Measurements from ENCODE around the gene TDRD7. TPM values are rescaled to one million over a fixed set of nuclear protein-coding genes. Genes with fewer than 3 reads are reported as not detected.
A peak's percentile ranks its signal among the peaks of the same experiment; 100 is the strongest.

Gene TDRD7
- total and polyA plus RNA-seq, 9 of the 15 experiments (the other 6 are each of a cell fraction or from before 2014, with no cell fraction given), result 2.2 to 7.7 (median 5.2) TPM

DNA sequence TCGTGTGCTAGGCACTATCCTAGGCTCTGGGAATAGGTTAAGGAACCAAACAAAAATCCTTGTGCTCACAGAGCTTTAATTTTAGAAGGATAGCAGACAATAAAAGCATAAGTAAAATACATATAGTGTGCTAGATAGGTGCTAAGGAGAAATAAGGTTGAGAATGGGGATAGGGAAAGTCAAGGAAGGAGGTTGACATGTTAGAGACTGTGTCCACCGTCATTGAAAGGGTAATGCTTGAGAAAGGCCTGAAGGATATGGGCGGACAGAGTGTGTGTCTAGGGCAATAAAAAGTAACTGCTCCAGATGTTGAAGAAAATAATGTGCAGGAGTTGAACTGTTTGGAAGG lies 482 bp upstream of the TDRD7 start:
- Histone ChIP-seq H3K4me2 (ENCODE audit: insufficient read depth, low read length) (peak overlapping the region; percentile 92), H3K79me2 (ENCODE audit: control insufficient read depth, insufficient read depth, low read length) (no peaks in the 10 kb centered on the region), H2AFZ (ENCODE audit: low read depth, low read length) (peak overlapping the region; percentile 96), H3K36me3 (ENCODE audit: control insufficient read depth, insufficient read depth, low read length) (no peaks in the 10 kb centered on the region), H3K27me3 (ENCODE audit: control insufficient read depth in 2 of 2, insufficient read depth in 2 of 2, low read length in 2 of 2) (no peaks in the 10 kb centered on the region; a peak in 1 of 5 replicates), H3K4me3 (peak overlapping the region; percentile 82), H3K27ac (ENCODE audit: extremely low read depth, low read depth, low read length) (peak overlapping the region; percentile 20; the same call in 2 of the 3 replicates), H3K4me1 (replicated peaks in 1 of 2; ENCODE audit: control insufficient read depth in 2 of 2, insufficient read depth in 2 of 2, low read length in 2 of 2) (peaks cover 9 to 12% of the 10 kb centered on the region in 2 experiments; a peak in 3 of 5 replicates), H3K9ac (ENCODE audit: insufficient read depth in 1 of 2, low read depth in 2 of 2, low read length in 2 of 2) (peak overlapping the region; percentile 55 to 66; a peak in 3 of 4 replicates), H3K9me3 (replicated peaks; ENCODE audit: control insufficient read depth, insufficient read depth, low read depth, low read length) (no peaks in the 10 kb centered on the region), H4K20me1 (replicated peaks; ENCODE audit: control insufficient read depth, insufficient read depth, low read length) (no peaks in the 10 kb centered on the region), H3K9me1 (ENCODE audit: control insufficient read depth, insufficient read depth, low read length) (no peaks in the 10 kb centered on the region)
- DNase-seq (ENCODE audit: extremely low read depth in 1 of 4, low spot score in 3 of 4) (no peak), FAIRE-seq (no peak), ATAC-seq (no peak)
- 4% methylated on average over 3 of the region's 3 CpGs for WGBS (ENCODE audit: insufficient coverage, low coverage, missing lambda C conversion rate)
- ChIA-PET POLR2A (no interaction called here), CTCF (ENCODE audit: low intra/inter-chr PET ratio) (interaction anchor here (0.6 to 2.6 kb wide), 5 partner anchors 12 to 641 kb away, joined by 3 to 19 read pairs (median 4); no protein-coding TSS in a partner anchor)
- intact Hi-C loops (cut with micrococcal nuclease) (no loop called here), in situ Hi-C loops (cut with MboI) (loop anchor here (10.0 kb wide), 1 partner anchor 557 kb away; the partner anchor contains the start of gene ZNF782)
- no TSS peak for BruUV-seq (replicated peaks)
- TF ChIP-seq, protein P1, sequence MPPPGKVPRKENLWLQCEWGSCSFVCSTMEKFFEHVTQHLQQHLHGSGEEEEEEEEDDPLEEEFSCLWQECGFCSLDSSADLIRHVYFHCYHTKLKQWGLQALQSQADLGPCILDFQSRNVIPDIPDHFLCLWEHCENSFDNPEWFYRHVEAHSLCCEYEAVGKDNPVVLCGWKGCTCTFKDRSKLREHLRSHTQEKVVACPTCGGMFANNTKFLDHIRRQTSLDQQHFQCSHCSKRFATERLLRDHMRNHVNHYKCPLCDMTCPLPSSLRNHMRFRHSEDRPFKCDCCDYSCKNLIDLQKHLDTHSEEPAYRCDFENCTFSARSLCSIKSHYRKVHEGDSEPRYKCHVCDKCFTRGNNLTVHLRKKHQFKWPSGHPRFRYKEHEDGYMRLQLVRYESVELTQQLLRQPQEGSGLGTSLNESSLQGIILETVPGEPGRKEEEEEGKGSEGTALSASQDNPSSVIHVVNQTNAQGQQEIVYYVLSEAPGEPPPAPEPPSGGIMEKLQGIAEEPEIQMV (tag; conservative IDR thresholded peaks at IDR 0.05; ENCODE audit: low read depth), result no peak
- no peak for TF ChIP-seq TBL1XR1 (IDR thresholded peaks at IDR 0.05; ENCODE audit: low read length in 2 of 2)
- TF ChIP-seq, protein P2, sequence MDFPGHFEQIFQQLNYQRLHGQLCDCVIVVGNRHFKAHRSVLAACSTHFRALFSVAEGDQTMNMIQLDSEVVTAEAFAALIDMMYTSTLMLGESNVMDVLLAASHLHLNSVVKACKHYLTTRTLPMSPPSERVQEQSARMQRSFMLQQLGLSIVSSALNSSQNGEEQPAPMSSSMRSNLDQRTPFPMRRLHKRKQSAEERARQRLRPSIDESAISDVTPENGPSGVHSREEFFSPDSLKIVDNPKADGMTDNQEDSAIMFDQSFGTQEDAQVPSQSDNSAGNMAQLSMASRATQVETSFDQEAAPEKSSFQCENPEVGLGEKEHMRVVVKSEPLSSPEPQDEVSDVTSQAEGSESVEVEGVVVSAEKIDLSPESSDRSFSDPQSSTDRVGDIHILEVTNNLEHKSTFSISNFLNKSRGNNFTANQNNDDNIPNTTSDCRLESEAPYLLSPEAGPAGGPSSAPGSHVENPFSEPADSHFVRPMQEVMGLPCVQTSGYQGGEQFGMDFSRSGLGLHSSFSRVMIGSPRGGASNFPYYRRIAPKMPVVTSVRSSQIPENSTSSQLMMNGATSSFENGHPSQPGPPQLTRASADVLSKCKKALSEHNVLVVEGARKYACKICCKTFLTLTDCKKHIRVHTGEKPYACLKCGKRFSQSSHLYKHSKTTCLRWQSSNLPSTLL (IDR thresholded peaks at IDR 0.05), result no peak
- TF ChIP-seq, protein P3, sequence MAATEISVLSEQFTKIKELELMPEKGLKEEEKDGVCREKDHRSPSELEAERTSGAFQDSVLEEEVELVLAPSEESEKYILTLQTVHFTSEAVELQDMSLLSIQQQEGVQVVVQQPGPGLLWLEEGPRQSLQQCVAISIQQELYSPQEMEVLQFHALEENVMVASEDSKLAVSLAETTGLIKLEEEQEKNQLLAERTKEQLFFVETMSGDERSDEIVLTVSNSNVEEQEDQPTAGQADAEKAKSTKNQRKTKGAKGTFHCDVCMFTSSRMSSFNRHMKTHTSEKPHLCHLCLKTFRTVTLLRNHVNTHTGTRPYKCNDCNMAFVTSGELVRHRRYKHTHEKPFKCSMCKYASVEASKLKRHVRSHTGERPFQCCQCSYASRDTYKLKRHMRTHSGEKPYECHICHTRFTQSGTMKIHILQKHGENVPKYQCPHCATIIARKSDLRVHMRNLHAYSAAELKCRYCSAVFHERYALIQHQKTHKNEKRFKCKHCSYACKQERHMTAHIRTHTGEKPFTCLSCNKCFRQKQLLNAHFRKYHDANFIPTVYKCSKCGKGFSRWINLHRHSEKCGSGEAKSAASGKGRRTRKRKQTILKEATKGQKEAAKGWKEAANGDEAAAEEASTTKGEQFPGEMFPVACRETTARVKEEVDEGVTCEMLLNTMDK (IDR thresholded peaks at IDR 0.05; ENCODE audit: borderline replicate concordance, insufficient read depth, low read depth, low read length, poor library complexity, severe bottlenecking), result no peak
- TF ChIP-seq ZNF134 (CRISPR knock-in tag; conservative IDR thresholded peaks at IDR 0.05), result no peak
- TF ChIP-seq LARP7 (IDR thresholded peaks at IDR 0.05), result 0 out of 2 replicates have a peak, but pooled peaks have one; percentile 24
- TF ChIP-seq ZNF507 (tag; conservative IDR thresholded peaks at IDR 0.05), result no peak
- no peak for TF ChIP-seq HNRNPUL1 (IDR thresholded peaks at IDR 0.05; ENCODE audit: low read length)
- TF ChIP-seq ZFP30 (CRISPR knock-in tag; IDR thresholded peaks at IDR 0.05; ENCODE audit: borderline replicate concordance), result no peak
- no peak for TF ChIP-seq TEAD4 (IDR thresholded peaks at IDR 0.05; ENCODE audit: low read length)
- no peak for TF ChIP-seq TEAD4 (CRISPR knock-in tag; IDR thresholded peaks at IDR 0.05; ENCODE audit: borderline replicate concordance)
- no peak for TF ChIP-seq ERF (CRISPR knock-in tag; IDR thresholded peaks at IDR 0.05)
- no peak for TF ChIP-seq PHTF2 (CRISPR knock-in tag; IDR thresholded peaks at IDR 0.05)
- no peak for TF ChIP-seq BRD4 (IDR thresholded peaks at IDR 0.05)
- peak; percentile 60; the same call in 1 of the 2 replicates for TF ChIP-seq ELF4 (CRISPR knock-in tag; IDR thresholded peaks at IDR 0.05)
- TF ChIP-seq TCF7 (IDR thresholded peaks at IDR 0.05; ENCODE audit: borderline replicate concordance), result no peak
- TF ChIP-seq ESRRB (CRISPR knock-in tag; IDR thresholded peaks at IDR 0.05; ENCODE audit: borderline replicate concordance), result no peak
- TF ChIP-seq, protein P4, sequence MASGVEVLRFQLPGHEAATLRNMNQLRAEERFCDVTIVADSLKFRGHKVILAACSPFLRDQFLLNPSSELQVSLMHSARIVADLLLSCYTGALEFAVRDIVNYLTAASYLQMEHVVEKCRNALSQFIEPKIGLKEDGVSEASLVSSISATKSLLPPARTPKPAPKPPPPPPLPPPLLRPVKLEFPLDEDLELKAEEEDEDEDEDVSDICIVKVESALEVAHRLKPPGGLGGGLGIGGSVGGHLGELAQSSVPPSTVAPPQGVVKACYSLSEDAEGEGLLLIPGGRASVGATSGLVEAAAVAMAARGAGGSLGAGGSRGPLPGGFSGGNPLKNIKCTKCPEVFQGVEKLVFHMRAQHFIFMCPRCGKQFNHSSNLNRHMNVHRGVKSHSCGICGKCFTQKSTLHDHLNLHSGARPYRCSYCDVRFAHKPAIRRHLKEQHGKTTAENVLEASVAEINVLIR (CRISPR knock-in tag; IDR thresholded peaks at IDR 0.05), result no peak

Measured in K562 (cell line).